ENCODE data around the gene CTNND1. TPM values are rescaled to one million over a fixed set of nuclear protein-coding genes. Genes with fewer than 3 reads are reported as not detected.

The CTNND1 gene
- total RNA-seq, 1 donor from 2014 or later, result 181 TPM

- no peak for TF ChIP-seq CTCF (IDR thresholded peaks at IDR 0.05)
- peaks cover 6% of the 10 kb centered on the region for H3K36me3 Mint-ChIP-seq (ENCODE audit: unreplicated experiment)
- peaks cover 92% of the 10 kb centered on the region for H3K4me1 Mint-ChIP-seq (ENCODE audit: unreplicated experiment)
- H3K27me3 Mint-ChIP-seq (ENCODE audit: unreplicated experiment), result no peaks in the 10 kb centered on the region
- H3K4me3 Mint-ChIP-seq (ENCODE audit: unreplicated experiment), result no peak overlapping the region
- H3K9me3 Mint-ChIP-seq (ENCODE audit: unreplicated experiment), result no peaks in the 10 kb centered on the region
- no peak for DNase-seq (ENCODE audit: extremely low spot score, unreplicated experiment)
- H3K27ac Mint-ChIP-seq (ENCODE audit: unreplicated experiment), result peak overlapping the region; percentile 95
These were observed 15.1 kb downstream of the CTNND1 start for GRCh38 chr11:57776577-57777210.

GRCh38 chr11:57777969-57778317 is 16.3 kb downstream of the CTNND1 start:
- H3K27ac Mint-ChIP-seq (ENCODE audit: unreplicated experiment), result peak overlapping the region; percentile 95
- H3K9me3 Mint-ChIP-seq (ENCODE audit: unreplicated experiment), result no peaks in the 10 kb centered on the region
- no peaks in the 10 kb centered on the region for H3K27me3 Mint-ChIP-seq (ENCODE audit: unreplicated experiment)
- TF ChIP-seq CTCF (IDR thresholded peaks at IDR 0.05), result no peak
- peaks cover 87% of the 10 kb centered on the region for H3K4me1 Mint-ChIP-seq (ENCODE audit: unreplicated experiment)
- DNase-seq (ENCODE audit: extremely low spot score, unreplicated experiment), result no peak
- peaks cover 4% of the 10 kb centered on the region for H3K36me3 Mint-ChIP-seq (ENCODE audit: unreplicated experiment)
- peak overlapping the region; percentile 62 for H3K4me3 Mint-ChIP-seq (ENCODE audit: unreplicated experiment)

GRCh38 chr11:57778318-57779037 is 16.9 kb downstream of the CTNND1 start:
- no peak for TF ChIP-seq CTCF (IDR thresholded peaks at IDR 0.05)
- Mint-ChIP-seq H3K27ac (ENCODE audit: unreplicated experiment) (peak overlapping the region; percentile 95), H3K27me3 (ENCODE audit: unreplicated experiment) (no peaks in the 10 kb centered on the region), H3K4me1 (ENCODE audit: unreplicated experiment) (peaks cover 84% of the 10 kb centered on the region), H3K9me3 (ENCODE audit: unreplicated experiment) (no peaks in the 10 kb centered on the region), H3K36me3 (ENCODE audit: unreplicated experiment) (peaks cover 3% of the 10 kb centered on the region), H3K4me3 (ENCODE audit: unreplicated experiment) (peak overlapping the region; percentile 62)
- DNase-seq (ENCODE audit: extremely low spot score, unreplicated experiment), result peak; percentile 94

GRCh38 chr11:57779276-57779675 is 17.7 kb downstream of the CTNND1 start:
- Mint-ChIP-seq H3K4me3 (ENCODE audit: unreplicated experiment) (peak overlapping the region; percentile 62), H3K9me3 (ENCODE audit: unreplicated experiment) (no peaks in the 10 kb centered on the region), H3K4me1 (ENCODE audit: unreplicated experiment) (peaks cover 77% of the 10 kb centered on the region), H3K27me3 (ENCODE audit: unreplicated experiment) (no peaks in the 10 kb centered on the region), H3K36me3 (ENCODE audit: unreplicated experiment) (peaks cover 3% of the 10 kb centered on the region), H3K27ac (ENCODE audit: unreplicated experiment) (peak overlapping the region; percentile 95)
- TF ChIP-seq CTCF (IDR thresholded peaks at IDR 0.05), result no peak
- DNase-seq (ENCODE audit: extremely low spot score, unreplicated experiment), result no peak

GRCh38 chr11:57781529-57781943 is 19.9 kb downstream of the CTNND1 start:
- DNase-seq (ENCODE audit: extremely low spot score, unreplicated experiment), result no peak
- no peak for TF ChIP-seq CTCF (IDR thresholded peaks at IDR 0.05)
- Mint-ChIP-seq H3K4me1 (ENCODE audit: unreplicated experiment) (peaks cover 71% of the 10 kb centered on the region), H3K9me3 (ENCODE audit: unreplicated experiment) (no peaks in the 10 kb centered on the region), H3K27ac (ENCODE audit: unreplicated experiment) (peak overlapping the region; percentile 95), H3K27me3 (ENCODE audit: unreplicated experiment) (no peaks in the 10 kb centered on the region), H3K36me3 (ENCODE audit: unreplicated experiment) (peaks cover 6% of the 10 kb centered on the region), H3K4me3 (ENCODE audit: unreplicated experiment) (no peak overlapping the region)
